Measurements from ENCODE around the gene B3GLCT.
"Not testable (repeated sequence)": the region's sequence is repeated elsewhere in the genome, so short reads cannot be mapped to it uniquely, and the experiment has no call there.

B3GLCT gene

DNA sequence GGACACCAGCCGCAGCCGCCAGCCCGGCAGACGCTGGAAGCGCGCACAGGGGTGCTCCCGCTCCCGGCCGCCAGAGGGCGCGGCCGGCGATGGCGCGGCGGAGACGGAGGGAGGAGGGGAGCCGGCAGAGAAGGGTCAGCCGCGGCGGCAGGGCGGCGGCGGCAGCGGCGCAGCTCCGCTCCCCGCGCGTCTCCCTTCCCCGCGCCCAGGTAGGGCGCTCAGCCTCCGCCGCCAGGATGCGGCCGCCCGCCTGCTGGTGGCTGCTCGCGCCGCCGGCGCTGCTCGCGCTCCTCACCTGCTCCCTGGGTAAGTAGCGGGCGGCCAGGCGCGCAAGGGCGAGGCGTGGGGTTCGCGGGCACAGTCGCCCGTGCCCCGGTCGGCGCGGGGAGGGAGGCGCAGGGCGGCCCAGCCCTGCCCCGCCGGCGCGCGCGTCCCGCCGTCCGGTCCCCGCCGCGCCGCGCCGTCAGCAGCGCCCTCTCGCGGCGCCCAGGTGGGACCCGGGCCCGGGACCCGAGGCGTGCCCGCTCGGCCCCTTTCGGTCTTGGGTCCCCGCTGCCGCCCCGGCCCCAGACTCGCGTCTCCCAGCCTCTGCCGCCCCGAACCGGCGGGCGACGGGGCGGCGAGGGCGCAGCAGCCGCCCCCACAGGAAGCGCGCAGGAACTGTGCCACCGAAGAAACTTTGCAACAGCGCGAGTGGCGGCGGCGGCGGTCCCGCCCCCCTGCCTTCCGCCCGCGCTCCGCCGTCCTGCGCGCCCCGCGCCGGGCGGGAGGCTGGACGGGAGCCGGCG is at the start of gene B3GLCT:
Gene B3GLCT (plus strand): TSS at position 127 of the 788 bp plus-strand sequence. CDS start 110 bp downstream, at position 237.
- peak; percentile 61 to 90 for DNase-seq

DNA sequence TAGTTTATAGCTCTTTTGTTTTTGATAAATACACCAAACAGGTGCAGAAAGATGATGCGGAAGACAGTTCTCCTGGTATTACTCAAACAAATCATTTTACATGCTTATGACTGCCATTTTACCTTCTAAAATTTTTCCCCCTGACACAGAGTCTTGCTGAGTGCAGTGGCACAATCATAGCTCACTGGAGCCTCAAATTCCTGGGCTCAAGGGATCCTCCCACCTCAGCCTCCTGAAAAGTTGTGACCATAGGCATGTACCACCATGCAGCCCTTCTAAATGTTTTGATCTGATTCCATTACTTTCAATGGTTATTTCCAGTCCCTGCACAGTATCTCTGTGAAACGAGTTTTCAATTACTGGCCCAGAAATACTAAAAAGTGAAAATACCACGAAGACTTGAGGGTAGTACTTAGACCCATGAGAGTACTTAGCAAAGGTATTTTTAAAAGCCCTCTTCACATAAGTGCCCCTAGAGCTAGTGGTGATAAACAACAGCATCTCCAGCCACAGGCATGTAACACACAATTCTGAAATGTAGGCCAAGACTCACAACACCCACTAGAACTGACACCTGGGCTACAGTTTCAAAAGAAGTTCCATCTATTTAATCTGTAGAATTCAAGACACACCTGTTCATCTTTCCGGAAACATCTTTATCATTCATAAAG is 49.3 kb upstream of the B3GLCT start:
- DNase-seq: no peak

DNA sequence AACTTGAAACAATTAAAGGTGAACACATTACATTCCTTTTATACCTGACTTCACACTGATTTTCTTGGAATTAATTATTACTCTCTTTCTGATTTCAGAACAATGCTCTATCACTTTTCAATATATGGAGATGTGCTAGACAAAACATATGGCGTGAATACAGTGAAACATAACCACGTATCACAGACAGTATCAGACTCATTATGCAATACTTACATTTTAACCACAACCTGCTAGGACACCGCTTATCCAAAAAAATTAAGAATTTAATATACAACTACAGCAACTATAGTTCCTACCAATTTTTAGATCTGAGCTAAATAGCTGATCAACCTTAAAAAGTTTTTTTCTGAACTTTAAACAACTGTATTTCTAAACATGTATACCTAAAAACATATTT is 47.9 kb upstream of the B3GLCT start:
- DNase-seq: no peak

DNA sequence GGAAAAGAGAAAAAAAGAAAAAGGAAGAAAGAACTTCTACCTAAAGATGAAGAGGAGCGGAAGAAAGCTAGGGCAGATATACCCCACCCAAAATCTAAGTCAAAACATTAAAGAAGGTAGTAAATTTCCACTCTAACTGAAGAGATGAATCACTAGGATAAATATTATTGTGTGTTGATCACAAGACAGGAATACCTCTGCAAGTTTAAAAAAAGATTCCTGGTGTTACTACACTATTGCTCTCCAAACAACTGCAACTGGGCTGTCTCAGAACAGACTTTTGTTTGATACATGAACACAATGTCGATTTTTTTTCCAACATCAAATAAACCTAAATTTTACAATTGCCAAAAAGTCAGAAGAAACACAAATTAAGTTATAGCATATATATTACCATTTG is 44.8 kb upstream of the B3GLCT start:
- DNase-seq: no peak

DNA sequence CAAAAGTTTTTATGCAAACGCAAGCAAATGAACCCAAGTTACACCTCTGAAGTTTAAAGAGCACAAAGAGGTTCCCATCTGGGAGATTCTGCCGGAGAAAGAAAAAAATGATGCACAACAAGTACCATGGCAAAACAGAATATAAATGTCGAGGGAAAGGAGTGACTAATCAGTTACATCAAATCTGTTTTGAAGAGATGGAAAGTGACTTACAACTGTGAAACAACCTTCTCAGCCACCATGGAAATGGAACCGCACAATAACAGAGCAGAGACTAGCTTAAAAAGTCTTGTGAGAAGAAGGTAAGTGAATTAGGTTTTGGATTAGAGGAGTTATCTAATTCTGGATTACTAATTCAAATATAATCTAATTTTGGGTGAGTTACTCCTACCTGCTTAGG is 40.5 kb upstream of the B3GLCT start:
- no peak for DNase-seq

DNA sequence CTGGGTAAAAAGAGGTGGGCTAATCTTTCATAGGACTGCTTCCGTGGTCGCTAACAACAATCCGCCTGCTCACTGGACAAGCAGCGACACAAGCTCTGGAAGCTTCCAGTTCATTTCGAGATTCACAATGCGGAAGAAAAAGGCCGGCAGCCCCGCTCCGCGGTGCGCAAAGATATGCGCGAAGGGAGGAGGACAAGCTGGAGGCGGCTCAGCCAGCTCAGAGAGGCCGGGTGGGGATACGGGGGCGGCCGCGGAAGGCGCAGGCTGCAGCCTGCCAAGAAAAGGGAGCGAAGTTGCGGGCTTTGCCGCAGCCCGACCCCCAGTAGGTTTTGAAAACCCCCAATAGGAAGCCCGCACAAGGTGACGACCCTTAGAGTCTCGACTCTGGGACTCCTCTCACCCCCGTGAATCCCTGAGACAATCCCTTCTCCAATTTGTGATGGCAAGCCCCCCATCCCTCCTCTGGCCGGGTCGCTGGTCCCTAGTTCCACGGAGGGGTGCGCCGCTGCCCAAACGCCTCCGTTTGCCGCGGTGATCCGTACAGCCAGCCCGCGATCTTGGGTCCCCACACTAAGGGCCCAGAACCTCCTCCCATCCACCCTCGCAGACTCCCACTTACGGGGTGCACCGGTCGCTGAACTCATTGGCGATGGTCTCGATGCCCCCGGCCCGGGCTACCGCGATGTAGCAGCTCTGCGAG is 38.8 kb upstream of the B3GLCT start:
- peak; percentile 80 to 81 for DNase-seq

DNA sequence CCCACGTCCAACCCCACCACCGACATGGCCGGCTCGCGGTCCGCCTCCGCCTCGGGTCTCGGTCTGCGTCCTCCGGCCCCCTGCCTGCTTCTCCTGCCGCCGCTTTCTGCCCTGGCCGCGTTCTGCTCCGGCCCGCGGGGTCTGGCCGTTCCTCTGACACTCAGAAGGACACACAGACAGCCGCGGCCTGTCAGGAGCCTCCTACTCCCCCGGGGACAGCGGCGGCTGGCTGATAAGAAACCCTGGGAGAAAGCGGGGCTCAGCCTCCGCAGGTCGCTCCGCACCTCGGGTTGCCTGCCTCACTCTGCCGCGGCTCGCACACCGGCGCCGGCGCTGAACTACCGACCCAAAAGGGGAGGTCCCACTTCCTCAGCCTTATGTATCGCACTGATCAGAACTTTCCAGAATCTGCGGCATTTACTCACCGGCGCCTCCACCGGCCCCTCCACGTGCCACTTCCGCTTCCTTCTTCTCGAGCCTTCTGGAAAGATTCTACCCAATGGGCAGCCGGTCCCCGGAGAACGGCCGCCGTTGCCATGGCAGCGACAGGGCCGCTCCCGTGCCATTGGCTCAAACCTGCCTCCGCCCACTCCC is 38.1 kb upstream of the B3GLCT start, which contains the start of gene HSPH1:
Gene HSPH1 (minus strand): TSS at position 348 of the 594 bp plus-strand sequence. CDS start 322 bp downstream, at position 26.
- peak; percentile 98 to 99 for DNase-seq

DNA sequence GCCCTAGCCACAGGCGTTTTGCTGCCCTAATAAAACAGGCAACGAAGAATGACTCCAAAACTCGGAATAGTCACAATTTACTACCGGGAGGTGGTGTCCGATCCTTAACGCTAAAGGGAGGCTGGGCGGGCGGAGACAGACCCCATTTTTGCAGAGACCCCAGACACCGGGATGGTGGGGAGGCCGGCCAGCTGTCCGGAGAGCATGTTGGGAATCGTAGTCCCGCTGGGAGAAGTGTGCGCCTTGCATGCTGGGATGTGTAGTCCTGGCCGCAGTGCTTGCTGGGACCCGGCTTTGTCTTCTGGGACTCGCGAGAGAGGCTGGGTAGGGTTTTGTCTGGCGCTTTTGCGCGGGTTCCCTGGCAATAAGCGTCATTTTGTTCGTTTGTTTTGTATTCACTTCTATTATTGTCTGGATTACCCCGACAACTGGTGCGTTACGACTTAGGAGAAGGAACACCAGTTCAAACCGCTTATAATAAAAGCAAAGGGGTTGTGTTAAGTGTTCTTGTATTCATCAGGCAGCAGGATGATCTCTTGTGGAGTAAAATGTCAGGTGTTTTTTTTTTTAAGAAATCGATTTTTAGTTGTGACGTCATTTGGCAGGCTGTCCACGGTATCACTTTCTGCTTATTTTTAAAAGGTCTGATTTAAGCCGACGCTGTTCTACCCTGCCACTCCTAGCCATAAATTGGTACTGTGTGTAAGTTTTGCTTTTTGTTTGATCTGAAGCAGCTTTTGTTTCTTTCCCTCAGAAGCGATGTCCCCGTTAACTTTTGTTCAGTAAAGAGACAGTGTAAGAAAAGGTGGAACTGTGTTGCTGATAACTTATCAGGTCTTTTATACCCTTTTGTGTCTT is 37.4 kb upstream of the B3GLCT start:
- DNase-seq: peak; percentile 94 to 97

DNA sequence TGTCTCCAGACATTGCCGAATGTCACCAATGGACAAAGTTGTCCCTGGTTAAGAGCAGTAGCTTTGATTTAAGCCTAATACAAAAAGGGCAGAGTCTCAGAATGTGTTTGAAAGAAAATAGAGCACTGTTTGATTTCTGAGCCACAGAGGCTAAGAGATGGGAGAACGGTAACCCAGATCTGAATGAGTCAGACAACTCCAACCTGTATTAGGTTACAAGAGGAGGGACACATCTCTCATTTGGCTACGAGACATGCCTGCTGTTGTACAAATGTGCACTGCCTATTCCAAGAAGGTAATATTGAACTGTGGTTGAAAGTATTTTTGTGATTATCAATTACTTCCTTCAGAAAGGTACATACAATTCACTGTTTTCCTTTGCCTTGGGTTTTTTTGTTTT is 33.2 kb upstream of the B3GLCT start:
- no peak for DNase-seq

DNA sequence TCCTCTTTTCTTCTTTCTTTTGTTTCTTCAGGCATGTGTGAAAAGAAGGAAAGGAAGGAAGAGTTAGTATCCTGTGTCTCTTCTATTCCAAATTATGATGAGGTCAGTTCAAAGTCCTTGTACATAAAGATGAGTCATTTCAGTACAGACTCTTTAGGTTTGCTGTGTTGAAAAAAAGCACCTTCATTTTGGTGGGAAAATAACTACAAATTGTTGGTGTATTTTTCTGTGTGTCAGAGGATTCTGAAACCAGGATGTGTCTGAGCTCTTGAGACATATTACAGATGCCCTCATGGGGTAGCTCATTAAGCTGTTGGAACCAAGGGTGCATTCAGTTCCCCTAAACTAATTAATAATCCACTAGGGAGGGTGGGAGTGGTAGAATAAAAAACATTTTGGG is 32.3 kb upstream of the B3GLCT start:
- no peak for DNase-seq

DNA sequence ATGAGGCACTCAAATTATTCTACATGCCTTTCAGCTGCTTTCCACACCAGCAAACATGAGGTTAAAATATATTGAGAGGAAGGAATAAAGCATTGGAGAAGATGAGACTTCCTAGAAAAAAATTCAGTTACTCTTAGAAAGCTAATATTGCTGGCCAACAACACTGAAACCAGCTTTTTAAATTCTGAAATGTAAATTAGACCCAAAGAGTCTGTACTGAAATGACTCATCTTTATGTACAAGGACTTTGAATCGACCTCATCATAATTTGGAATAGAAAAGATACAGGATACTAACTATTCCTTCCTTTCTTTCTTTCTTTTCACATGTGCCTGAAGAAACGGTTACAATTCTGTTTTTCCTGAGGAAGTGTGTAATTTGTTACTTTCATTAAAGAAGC is 31.6 kb upstream of the B3GLCT start:
- DNase-seq: no peak

DNA sequence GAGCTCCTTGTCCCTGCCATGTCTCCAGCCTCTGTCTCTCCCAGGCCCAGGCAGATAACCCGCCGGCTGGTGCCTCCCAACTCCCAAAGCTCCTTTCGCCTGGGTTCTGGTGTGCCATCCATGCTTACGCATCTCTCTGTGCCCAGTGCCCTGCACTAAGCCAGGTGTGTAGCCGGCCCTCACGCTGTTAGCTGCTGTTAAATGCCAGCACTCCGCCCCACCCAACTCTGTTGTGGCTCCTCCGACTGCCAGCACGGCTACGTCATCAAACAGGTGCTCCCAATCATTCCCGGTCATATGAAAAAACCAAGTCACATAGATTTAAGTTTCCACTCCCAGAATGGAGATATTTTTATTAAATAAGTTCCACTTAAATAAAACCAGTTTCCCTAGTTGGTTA is 31.0 kb upstream of the B3GLCT start:
- no peak for DNase-seq

DNA sequence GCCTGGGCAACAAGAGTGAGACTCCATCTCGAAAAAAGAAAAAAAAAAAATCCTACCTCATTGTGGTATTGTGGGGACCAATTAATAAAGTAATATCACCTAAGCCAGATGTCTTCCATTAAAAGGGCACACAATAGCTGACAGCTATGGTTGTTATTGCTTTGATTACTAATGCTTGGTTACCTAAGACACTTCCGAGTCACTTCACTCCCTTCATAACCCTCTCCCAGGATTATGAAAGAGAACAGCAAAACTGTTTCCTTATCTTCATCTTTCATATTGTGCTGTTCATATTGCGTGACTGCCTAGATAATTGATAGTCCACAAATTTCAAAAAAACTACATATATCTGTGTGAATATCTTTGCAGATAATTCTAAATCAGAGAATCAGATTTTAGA is 27.8 kb upstream of the B3GLCT start:
- no peak for DNase-seq

DNA sequence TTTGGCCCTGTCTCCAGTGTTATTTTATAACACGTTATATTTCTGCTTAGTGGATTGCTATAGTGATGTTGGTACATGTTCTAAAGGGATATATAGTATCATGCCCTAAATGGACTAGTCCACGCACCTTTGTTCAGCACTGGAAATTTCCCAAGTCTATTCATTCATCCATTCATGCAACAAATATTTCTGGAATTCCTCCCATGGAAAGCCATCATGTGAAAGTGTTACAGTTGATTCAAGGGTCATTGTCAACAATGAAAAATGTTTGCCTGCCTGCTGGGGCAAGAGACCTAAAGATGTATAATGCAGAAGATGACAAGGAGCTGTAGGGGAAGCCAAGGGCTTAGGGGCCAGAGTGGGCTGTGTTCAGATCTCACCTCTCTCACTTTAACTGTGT is 27.2 kb upstream of the B3GLCT start:
- DNase-seq: no peak

DNA sequence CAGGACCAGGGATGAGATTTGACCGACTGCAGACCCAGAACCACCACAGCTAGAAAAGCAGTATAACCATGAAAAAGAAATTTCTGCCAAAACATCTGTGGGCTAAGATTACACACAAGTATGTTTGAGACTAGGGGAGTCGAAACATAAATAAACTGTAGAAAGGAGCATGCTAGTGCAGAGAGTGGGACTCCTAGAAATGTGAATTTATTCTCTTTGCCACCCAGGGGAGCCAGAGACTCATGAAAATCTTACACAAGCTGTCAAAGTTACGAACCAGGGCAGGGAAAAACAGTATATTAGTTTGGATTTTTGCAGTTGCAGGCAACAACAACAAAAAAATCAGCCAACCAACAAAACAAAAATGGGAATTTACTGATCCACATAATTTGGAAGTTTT is 25.8 kb upstream of the B3GLCT start:
- DNase-seq: no peak

DNA sequence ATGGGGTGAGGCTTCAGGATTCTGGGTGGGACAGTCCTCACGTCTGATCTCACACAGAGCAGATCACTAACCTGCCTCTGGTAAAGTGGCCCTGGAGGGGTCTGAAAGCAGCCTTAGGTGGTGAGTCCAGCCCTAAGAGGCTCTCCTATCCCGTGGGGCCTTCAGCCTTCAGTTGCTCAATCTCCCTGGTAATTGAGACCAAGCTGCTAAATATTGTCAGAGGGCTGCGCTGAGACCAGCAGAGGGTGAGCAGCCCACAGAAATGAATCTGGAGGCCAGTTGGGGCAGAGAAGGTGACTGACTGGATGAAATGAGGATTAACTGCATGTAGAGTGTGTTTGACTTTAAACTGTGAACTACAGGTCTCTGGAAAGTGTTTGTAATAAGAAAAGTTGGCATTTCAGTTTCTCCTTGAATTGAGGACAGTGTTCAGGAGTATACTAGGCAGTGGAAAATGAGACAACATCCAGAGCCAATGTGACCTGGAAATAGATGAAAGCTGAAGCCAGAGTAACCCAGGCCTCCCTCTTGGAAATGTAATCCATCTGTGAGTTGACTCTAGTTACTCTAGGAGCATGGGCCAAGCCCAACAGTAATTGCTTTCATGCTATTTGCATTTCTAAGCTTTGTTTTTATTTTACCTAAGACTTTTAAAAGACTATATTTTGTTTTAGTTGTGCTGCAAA is 23.8 kb upstream of the B3GLCT start:
- no peak for DNase-seq

DNA sequence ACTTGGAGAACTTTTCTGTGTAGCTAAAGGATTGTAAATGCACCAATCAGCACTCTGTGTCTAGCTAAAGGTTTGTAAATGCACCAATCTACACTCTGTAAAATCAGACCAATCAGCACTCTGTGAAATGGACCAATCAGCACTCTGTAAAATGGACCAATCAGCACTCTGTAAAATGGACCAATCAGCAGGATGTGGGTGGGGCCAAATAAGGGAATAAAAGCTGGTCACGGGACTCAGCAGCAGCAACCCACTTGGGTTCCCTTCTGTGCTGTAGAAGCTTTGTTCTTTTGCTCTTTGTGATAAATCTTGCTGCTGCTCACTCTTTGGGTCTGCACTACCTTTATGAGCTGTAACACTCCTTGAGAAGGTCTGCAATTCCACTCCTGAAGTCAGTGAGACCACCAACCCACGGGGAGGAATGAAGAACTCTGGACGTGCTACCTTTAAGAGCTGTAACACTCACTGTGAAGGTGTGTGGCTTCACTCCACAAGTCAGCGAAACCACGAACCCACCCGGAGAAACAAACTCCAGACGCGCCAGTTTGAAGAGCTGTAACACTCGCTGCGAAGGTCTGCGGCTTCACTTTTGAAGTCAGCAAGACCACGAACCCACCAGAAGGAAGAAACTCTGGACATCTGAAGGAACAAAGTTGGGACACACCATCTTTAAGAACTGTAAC is 21.8 kb upstream of the B3GLCT start:
- DNase-seq: not testable (repeated sequence)

DNA sequence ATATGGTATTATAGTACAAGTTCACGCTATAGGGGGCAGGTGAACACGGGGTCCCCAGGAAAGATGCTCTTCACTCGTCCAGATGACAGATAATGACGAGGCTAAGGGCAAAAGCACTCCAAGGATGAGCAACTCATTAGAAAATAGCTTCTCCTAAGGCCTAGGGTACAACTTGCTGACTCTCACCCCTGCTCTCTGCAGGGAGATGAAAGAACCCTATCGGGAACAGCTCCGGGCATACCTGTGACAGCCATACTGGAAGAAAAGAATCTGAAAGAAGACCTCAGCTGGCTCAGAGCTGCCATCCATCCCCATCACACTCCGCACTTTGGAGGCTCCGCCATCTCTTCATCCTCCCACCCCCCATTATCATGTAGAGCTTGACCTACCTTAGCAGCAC is 20.5 kb upstream of the B3GLCT start:
- DNase-seq: no peak

DNA sequence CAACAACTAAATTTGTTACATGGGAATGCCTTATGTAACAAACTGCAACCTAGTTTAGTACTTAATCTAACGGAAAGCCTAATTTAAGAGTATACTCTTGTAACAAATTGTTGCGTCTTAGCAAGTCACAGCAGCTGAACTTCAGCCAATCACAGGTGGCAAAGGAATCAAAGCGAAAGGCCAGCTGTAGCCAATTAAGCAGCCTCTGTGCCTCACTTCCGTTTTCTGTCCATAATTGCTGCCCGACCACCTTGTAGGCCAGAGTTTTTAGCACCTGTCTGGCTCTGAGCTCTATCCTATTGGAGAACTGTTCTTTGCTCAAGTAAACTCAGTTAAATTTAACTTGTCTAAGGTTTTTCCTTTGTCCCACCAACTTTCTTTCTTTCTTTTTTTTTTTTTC is 20.0 kb upstream of the B3GLCT start:
- no peak for DNase-seq

DNA sequence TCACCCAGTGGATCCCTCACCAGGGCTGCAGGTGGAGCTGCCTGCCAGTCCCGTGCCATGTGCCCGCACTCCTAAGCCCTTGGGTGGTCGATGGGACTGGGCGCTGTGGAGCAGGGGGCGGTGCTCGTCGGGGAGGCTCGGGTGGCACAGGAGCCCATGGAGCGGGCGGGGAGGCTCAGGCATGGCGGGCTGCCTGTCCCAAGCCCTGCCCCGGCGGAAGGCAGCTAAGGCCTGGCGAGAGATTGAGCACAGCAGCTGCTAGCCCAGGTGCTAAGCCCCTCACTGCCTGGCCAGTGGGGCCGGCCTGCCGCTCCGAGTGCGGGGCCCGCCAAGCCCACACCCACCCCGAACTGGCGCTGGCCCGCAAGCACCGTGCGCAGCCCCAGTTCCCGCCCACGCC is 16.8 kb upstream of the B3GLCT start:
- no peak for DNase-seq

DNA sequence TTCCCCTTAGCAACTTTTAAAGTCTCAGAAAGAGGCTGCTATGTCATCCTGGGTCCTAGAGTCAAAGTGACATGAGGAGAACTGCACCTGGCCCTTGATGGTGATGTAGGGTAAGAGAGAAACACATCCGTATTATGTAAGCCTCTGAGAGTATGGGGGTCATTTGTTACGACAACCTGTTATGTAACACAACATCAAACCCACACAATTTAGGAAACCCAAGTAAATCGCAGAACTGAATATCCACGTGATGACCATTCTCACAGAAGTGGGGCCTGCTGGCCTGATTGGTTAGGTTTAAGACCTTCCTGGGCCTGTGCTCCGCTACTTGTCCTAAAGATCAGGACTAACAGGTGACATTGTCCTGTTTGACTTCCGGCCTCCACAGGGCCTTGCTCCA is 15.3 kb upstream of the B3GLCT start:
- peak in 1 of 2 donors; percentile 56 for DNase-seq

Measured in inflammatory macrophage treated with lipopolysaccharide for 1 hour (primary cell).